HepG2 (cell line): Measurements from ENCODE around the gene SLCO4A1. TPM values are rescaled to one million over a fixed set of nuclear protein-coding genes. Genes with fewer than 3 reads are reported as not detected.

ENCODE experiments used
- ATF7 ChIP-seq, 2 experiments: fragments of 450-650 bp in 1 of 2; sonication (generic) in 1 of 2; formaldehyde crosslinking in 1 of 2; IDR thresholded peaks; 2 replicates each; pipeline versions ENCODE4 v1.4.0 to v1.6.1; 2016 to 2020; ENCODE audit warnings: antibody characterized with exemption in 1 of 2, mild to moderate bottlenecking in 1 of 2, missing genetic modification reagents in 1 of 2
- ATM ChIP-seq: fragments of 450-650 bp; IDR thresholded peaks from 2 replicates; pipeline ENCODE4 v1.7.1; 2017; ENCODE audit warnings: mild to moderate bottlenecking, borderline replicate concordance
- CREBL2 ChIP-seq: sonication (generic); formaldehyde crosslinking; IDR thresholded peaks from 2 replicates; pipeline ENCODE4 v1.8.1; 2023; ENCODE audit warnings: missing genetic modification reagents, mild to moderate bottlenecking, borderline replicate concordance
- EHMT2 ChIP-seq: fragments of 200-600 bp; sonication (generic); IDR thresholded peaks from 2 replicates; pipeline ENCODE4 v1.7.0; 2017; ENCODE audit warnings: antibody characterized with exemption, low read depth, low read length, borderline replicate concordance
- HNF1A ChIP-seq, 2 experiments: sonication (generic) in 1 of 2; formaldehyde crosslinking in 1 of 2; IDR thresholded peaks; 2 replicates each; pipeline versions ENCODE4 v1.4.0 to v1.6.1; 2016 to 2020; ENCODE audit warnings: borderline replicate concordance in 1 of 2, low read depth in 1 of 2, mild to moderate bottlenecking in 1 of 2, missing genetic modification reagents in 1 of 2
- IRF2 ChIP-seq: IDR thresholded peaks from 2 replicates; pipeline ENCODE4 v1.6.1; 2018; ENCODE audit warnings: missing genetic modification reagents, missing compliant biosample characterization
- NR2C2 ChIP-seq: sonication (generic); formaldehyde crosslinking; IDR thresholded peaks from 2 replicates; pipeline ENCODE4 v1.4.0; 2020; ENCODE audit warnings: missing genetic modification reagents, mild to moderate bottlenecking, moderate library complexity, borderline replicate concordance
- SETDB1 ChIP-seq: sonication (generic); formaldehyde crosslinking; IDR thresholded peaks from 2 replicates; pipeline ENCODE4 v1.5.1; 2020; ENCODE audit warnings: missing genetic modification reagents, mild to moderate bottlenecking, borderline replicate concordance
- UBTF ChIP-seq: sonication (generic); formaldehyde crosslinking; IDR thresholded peaks from 2 replicates; pipeline ENCODE4 v1.4.0; 2020; ENCODE audit warnings: mild to moderate bottlenecking, missing genetic modification reagents
- ZHX2 ChIP-seq, 2 experiments: sonication (generic) in 1 of 2; formaldehyde crosslinking in 1 of 2; IDR thresholded peaks; 2 replicates each; pipeline versions ENCODE4 v1.6.1 to v1.9.0; 2014 to 2022; ENCODE audit warnings: antibody characterized with exemption in 1 of 2, borderline replicate concordance in 1 of 2, inconsistent platforms in 1 of 2, low read depth in 1 of 2, missing genetic modification reagents in 1 of 2
- ZNF264 ChIP-seq: sonication (generic); formaldehyde crosslinking; IDR thresholded peaks from 2 replicates; pipeline ENCODE4 v1.4.0; 2020; ENCODE audit warnings: missing genetic modification reagents
- ZNF768 ChIP-seq: sonication (generic); formaldehyde crosslinking; IDR thresholded peaks from 2 replicates; pipeline ENCODE4 v1.4.0; 2020; ENCODE audit warnings: missing genetic modification reagents
- ZNF776 ChIP-seq: sonication (generic); formaldehyde crosslinking; IDR thresholded peaks from 2 replicates; pipeline ENCODE4 v1.4.0; 2020; ENCODE audit warnings: mild to moderate bottlenecking, missing genetic modification reagents
- polyA plus RNA-seq, 8 experiments: library from polyadenylated mRNA; depleted of rRNA in 3 of 8; stranded (reverse) in 7 of 8; unstranded in 1 of 8; fragments of >200 nt; fragmentation: Illumina TruSeq in 4 of 8; extraction: Trizol in 4 of 8; gene quantifications; 2 replicates each; pipeline versions ENCODE4 v1.2.1 to v1.2.3, GENCODE V29; 2011 to 2016; ENCODE audit warnings: low read depth in 4 of 8, missing spikeins in 1 of 8, mixed read lengths in 1 of 8; ENCODE audit not compliant: insufficient read depth in 1 of 8
- total RNA-seq, 5 experiments: library from RNA; depleted of rRNA; stranded (reverse); fragments of >200 nt; fragmentation: Illumina TruSeq; extraction: Trizol; gene quantifications; 2 replicates each; pipeline ENCODE4 v1.2.3, GENCODE V29; 2016; ENCODE audit warnings: low read depth in 1 of 5

The SLCO4A1 gene
- total and polyA plus RNA-seq, 2 of the 13 experiments (the other 11 are each of a cell fraction or from before 2014, with no cell fraction given), result 55.5 to 112 TPM

GRCh38 chr20:62621251-62622110, 20.8 kb upstream of the SLCO4A1 start (continued):
- TF ChIP-seq ZNF264 (CRISPR knock-in tag), result no peak
- no peak for TF ChIP-seq SETDB1
- no peak for TF ChIP-seq HNF1A (IDR thresholded peaks at IDR 0.05; ENCODE audit: low read depth)
- TF ChIP-seq HNF1A (CRISPR knock-in tag; IDR thresholded peaks at IDR 0.05; ENCODE audit: borderline replicate concordance), result peak; percentile 52; the same call in 1 of the 2 replicates
- 0 out of 2 replicates have a peak, but pooled peaks have one; percentile 60 for TF ChIP-seq ZNF776
- TF ChIP-seq ATF7 (IDR thresholded peaks at IDR 0.05), result no peak
- TF ChIP-seq ATF7 (CRISPR knock-in tag; IDR thresholded peaks at IDR 0.05), result 0 out of 2 replicates have a peak, but pooled peaks have one; percentile 73
- no peak for TF ChIP-seq ZHX2 (IDR thresholded peaks at IDR 0.05; ENCODE audit: low read depth)
- TF ChIP-seq ZHX2 (CRISPR knock-in tag; IDR thresholded peaks at IDR 0.05; ENCODE audit: borderline replicate concordance), result no peak
- no peak for TF ChIP-seq IRF2 (CRISPR knock-in tag)
- TF ChIP-seq CREBL2 (CRISPR knock-in tag), result no peak
- TF ChIP-seq EHMT2, result no peak
- TF ChIP-seq ATM, result no peak
- TF ChIP-seq UBTF, result 0 out of 2 replicates have a peak, but pooled peaks have one; percentile 14
- TF ChIP-seq ZNF768 (CRISPR knock-in tag), result 0 out of 2 replicates have a peak, but pooled peaks have one; percentile 19
- TF ChIP-seq NR2C2 (CRISPR knock-in tag), result no peak
